Smooth muscle cell (in vitro differentiated cells): ENCODE data around the gene DCAKD. TPM values are rescaled to one million over a fixed set of nuclear protein-coding genes. Genes with fewer than 3 reads are reported as not detected.

Experiments used
- DNase-seq: peaks from one replicate; lab custom pipeline; 2025; ENCODE audit not compliant: unreplicated experiment; lab: John Stamatoyannopoulos, UW
- H2AFZ ChIP-seq: fragments of 200-600 bp; sonication (generic); 2 replicates; pipeline ENCODE4 v1.6.0; 2016; ENCODE audit warnings: antibody characterized with exemption, low read depth, mild to moderate bottlenecking
- H3F3A ChIP-seq: fragments of 200-600 bp; sonication (generic); 2 replicates; pipeline ENCODE4 v1.6.0; 2017; ENCODE audit warnings: antibody characterized with exemption, low read depth
- H3K27ac ChIP-seq: fragments of 200-600 bp; sonication (generic); 2 replicates; pipeline ENCODE4 v1.5.1; 2016; ENCODE audit warnings: low read depth, mild to moderate bottlenecking
- H3K27me3 ChIP-seq: fragments of 200-600 bp; sonication (generic); 2 replicates; pipeline ENCODE4 v1.6.1; 2016; ENCODE audit warnings: low read depth, mild to moderate bottlenecking
- H3K36me3 ChIP-seq: fragments of 200-600 bp; sonication (generic); 2 replicates; pipeline ENCODE4 v1.5.1; 2016; ENCODE audit warnings: low read depth
- H3K4me1 ChIP-seq: fragments of 200-600 bp; sonication (generic); 2 replicates; pipeline ENCODE4 v1.5.1; 2016; ENCODE audit warnings: low read depth
- H3K4me2 ChIP-seq: fragments of 200-600 bp; sonication (generic); 2 replicates; pipeline ENCODE4 v1.6.0; 2016; ENCODE audit warnings: mild to moderate bottlenecking
- H3K4me3 ChIP-seq: fragments of 200-600 bp; sonication (generic); 2 replicates; pipeline ENCODE4 v1.5.1; 2016; ENCODE audit warnings: mild to moderate bottlenecking
- H3K79me2 ChIP-seq: fragments of 200-600 bp; sonication (generic); 2 replicates; pipeline ENCODE4 v1.6.0; 2016; ENCODE audit warnings: low read depth, mild to moderate bottlenecking
- H3K9ac ChIP-seq: fragments of 200-600 bp; sonication (generic); 2 replicates; pipeline ENCODE4 v1.6.0; 2016; ENCODE audit warnings: low read depth
- H3K9me3 ChIP-seq: fragments of 200-600 bp; sonication (generic); replicated peaks from 2 replicates; pipeline ENCODE4 v1.5.1; 2016; ENCODE audit warnings: low read depth
- H4K20me1 ChIP-seq: fragments of 200-600 bp; sonication (generic); 2 replicates; pipeline ENCODE4 v1.6.0; 2016; ENCODE audit warnings: low read depth
- WGBS: methylation state at CpG from one replicate; pipeline ENCODE4 v1.1.7; 2016; ENCODE audit warnings: low lambda C conversion rate; 5-methylcytosine and 5-hydroxymethylcytosine counted together
- polyA plus RNA-seq: library from polyadenylated mRNA; unstranded; fragments of >200 nt; fragmentation: Nextera tagmentation; extraction: Ambion mirVana; gene quantifications from 2 replicates; pipeline ENCODE4 v1.2.1, GENCODE V29; 2016
- total RNA-seq: library from RNA; depleted of rRNA; stranded (reverse); fragments of >200 nt; gene quantifications from 2 replicates; pipeline ENCODE4 v1.2.3, GENCODE V29; 2014
- TF ChIP-seq, protein P1 (sequence below): fragments of 200-600 bp; sonication (generic); IDR thresholded peaks from 2 replicates; pipeline ENCODE4 v1.5.1; 2017; ENCODE audit warnings: borderline replicate concordance, mild to moderate bottlenecking, antibody characterized with exemption; ENCODE audit not compliant: insufficient read depth, poor library complexity, severe bottlenecking

Gene DCAKD
- total and polyA plus RNA-seq, 2 experiments from 2014 or later: 25.7 to 42.3 TPM

GRCh38 chr17:45070809-45071208, 19.4 kb upstream of the DCAKD start:
- Histone ChIP-seq H3K9ac (no peak overlapping the region), H2AFZ (no peak overlapping the region), H3K4me3 (no peak overlapping the region), H3K36me3 (no peaks in the 10 kb centered on the region), H3K4me2 (no peak overlapping the region), H3K4me1 (no peaks in the 10 kb centered on the region), H4K20me1 (peaks cover 52% of the 10 kb centered on the region), H3K27me3 (no peaks in the 10 kb centered on the region), H3F3A (peaks cover 24% of the 10 kb centered on the region), H3K27ac (no peak overlapping the region), H3K9me3 (no peaks in the 10 kb centered on the region), H3K79me2 (peaks cover 81% of the 10 kb centered on the region)
- TF ChIP-seq, protein P1, sequence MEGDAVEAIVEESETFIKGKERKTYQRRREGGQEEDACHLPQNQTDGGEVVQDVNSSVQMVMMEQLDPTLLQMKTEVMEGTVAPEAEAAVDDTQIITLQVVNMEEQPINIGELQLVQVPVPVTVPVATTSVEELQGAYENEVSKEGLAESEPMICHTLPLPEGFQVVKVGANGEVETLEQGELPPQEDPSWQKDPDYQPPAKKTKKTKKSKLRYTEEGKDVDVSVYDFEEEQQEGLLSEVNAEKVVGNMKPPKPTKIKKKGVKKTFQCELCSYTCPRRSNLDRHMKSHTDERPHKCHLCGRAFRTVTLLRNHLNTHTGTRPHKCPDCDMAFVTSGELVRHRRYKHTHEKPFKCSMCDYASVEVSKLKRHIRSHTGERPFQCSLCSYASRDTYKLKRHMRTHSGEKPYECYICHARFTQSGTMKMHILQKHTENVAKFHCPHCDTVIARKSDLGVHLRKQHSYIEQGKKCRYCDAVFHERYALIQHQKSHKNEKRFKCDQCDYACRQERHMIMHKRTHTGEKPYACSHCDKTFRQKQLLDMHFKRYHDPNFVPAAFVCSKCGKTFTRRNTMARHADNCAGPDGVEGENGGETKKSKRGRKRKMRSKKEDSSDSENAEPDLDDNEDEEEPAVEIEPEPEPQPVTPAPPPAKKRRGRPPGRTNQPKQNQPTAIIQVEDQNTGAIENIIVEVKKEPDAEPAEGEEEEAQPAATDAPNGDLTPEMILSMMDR: no peak
- DNase-seq: no peak
- 96% methylated on average over 2 of the region's 2 CpGs for WGBS

- no peak overlapping the region for H2AFZ ChIP-seq
- TF ChIP-seq, protein P1: no peak
- H3K9ac ChIP-seq: no peak overlapping the region
- no peaks in the 10 kb centered on the region for H3K9me3 ChIP-seq
- no peak for DNase-seq
- no peak overlapping the region for H3K4me2 ChIP-seq
- no peak overlapping the region for H3K27ac ChIP-seq
- WGBS: 92% methylated on average over 8 of the region's 8 CpGs
- H4K20me1 ChIP-seq: peaks cover 59% of the 10 kb centered on the region
- H3K4me1 ChIP-seq: no peaks in the 10 kb centered on the region
- no peaks in the 10 kb centered on the region for H3K27me3 ChIP-seq
- H3K79me2 ChIP-seq: peaks cover 81% of the 10 kb centered on the region
- peaks cover 24% of the 10 kb centered on the region for H3F3A ChIP-seq
- H3K36me3 ChIP-seq: no peaks in the 10 kb centered on the region
- no peak overlapping the region for H3K4me3 ChIP-seq
Observed at GRCh38 chr17:45070001-45070400, 18.6 kb upstream of the DCAKD start.

GRCh38 chr17:45067637-45068036, 16.2 kb upstream of the DCAKD start:
- 93% methylated on average over 2 of the region's 2 CpGs for WGBS
- peaks cover 77% of the 10 kb centered on the region for H4K20me1 ChIP-seq

GRCh38 chr17:45063198-45063597, 11.8 kb upstream of the DCAKD start:
- Histone ChIP-seq H3K9ac (no peak overlapping the region), H3K27ac (peak overlapping the region; percentile 4)
- TF ChIP-seq, protein P1: no peak

More at GRCh38 chr17:45067637-45068036, 16.2 kb upstream of the DCAKD start:
- no peak for DNase-seq
- no peak overlapping the region for H3K4me3 ChIP-seq
- H3K79me2 ChIP-seq: peaks cover 96% of the 10 kb centered on the region
- H3K27ac ChIP-seq: no peak overlapping the region
- TF ChIP-seq, protein P1: no peak
- no peak overlapping the region for H3K9ac ChIP-seq
- H3K36me3 ChIP-seq: no peaks in the 10 kb centered on the region
- H3K27me3 ChIP-seq: no peaks in the 10 kb centered on the region
- H3F3A ChIP-seq: peaks cover 9% of the 10 kb centered on the region
- H3K9me3 ChIP-seq: no peaks in the 10 kb centered on the region
- H2AFZ ChIP-seq: no peak overlapping the region
- no peak overlapping the region for H3K4me2 ChIP-seq
- peaks cover 1% of the 10 kb centered on the region for H3K4me1 ChIP-seq

More at GRCh38 chr17:45063198-45063597, 11.8 kb upstream of the DCAKD start:
- H3K9me3 ChIP-seq: no peaks in the 10 kb centered on the region
- no peak overlapping the region for H3K4me2 ChIP-seq
- H3K79me2 ChIP-seq: peaks cover 82% of the 10 kb centered on the region
- peaks cover 16% of the 10 kb centered on the region for H3K4me1 ChIP-seq
- no peaks in the 10 kb centered on the region for H3K36me3 ChIP-seq
- H3K4me3 ChIP-seq: no peak overlapping the region
- no peak overlapping the region for H2AFZ ChIP-seq
- WGBS: 75% methylated on average over 1 of the region's 1 CpG
- DNase-seq: no peak
- peaks cover 64% of the 10 kb centered on the region for H4K20me1 ChIP-seq
- H3F3A ChIP-seq: peaks cover 4% of the 10 kb centered on the region
- H3K27me3 ChIP-seq: no peaks in the 10 kb centered on the region
